ENCODE data around the gene LRP2.
"Not testable (repeated sequence)": the region's sequence is repeated elsewhere in the genome, so short reads cannot be mapped to it uniquely, and the experiment has no call there.

Gene LRP2

DNA sequence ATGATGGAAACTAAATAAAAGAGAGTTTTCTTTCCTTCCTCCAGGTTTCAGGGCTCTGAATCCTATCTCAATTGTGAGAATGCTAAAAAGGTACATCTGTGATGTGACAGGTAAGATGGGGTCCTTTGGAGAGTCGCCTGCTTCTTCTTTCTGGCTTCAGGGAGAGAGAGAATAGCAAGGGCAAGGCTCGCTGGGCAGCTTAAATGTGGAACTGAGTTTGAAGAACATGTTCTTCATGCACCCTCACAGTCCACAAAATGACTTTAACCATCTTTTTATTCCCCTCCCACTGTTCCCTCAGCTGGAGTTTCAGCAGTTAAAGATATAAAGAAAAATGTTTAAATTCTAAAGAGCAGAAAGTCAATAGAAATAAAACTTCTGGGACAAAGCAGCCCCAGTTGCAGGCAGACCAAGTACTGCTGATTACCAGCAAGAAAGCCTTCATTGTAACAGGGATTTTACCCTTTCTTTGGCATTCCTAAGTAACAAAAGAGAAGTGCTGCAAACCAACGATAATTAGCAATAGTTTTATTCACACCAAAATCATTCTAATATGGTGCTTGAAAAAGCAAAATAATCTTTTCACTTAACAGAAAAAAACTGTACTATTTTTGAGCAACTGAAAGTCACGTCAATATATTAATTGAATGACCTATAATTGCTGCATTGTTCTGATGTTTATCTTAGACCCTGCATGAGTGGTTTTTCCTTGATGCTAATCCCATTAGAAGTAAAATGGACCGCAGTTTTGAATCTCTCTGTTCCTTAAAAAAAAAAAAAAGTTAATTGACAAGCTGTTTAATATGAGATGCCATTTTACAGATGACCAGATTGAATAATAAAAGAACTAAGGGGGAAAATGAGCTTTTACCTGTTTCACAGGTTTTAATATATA is 61.5 kb downstream of the LRP2 start:
- no peak for DNase-seq

DNA sequence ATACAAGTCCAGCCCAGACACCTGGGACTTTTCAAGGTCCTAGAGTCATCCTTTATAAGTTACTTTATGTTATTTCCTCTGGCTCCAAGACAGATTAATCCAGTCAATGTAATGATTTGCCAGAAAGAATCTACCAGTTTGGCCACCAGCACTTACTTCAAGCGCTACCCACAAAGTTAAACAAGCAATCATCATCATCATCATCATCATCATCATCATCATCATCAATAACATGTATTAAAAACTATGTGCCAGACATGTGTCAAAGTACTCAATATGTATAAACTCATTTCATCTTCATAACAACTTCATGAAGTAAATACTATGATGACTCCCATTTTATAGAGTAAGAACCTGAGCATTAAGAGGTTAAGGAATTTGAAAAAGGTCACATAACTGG is 64.3 kb downstream of the LRP2 start:
- DNase-seq = no peak

GRCh38 chr2:169294001-169294675 is 68.2 kb downstream of the LRP2 start:
- no peak for DNase-seq

- no peak for DNase-seq
These were observed 70.8 kb downstream of the LRP2 start for GRCh38 chr2:169291517-169291916.

- DNase-seq = no peak
These were observed 71.9 kb downstream of the LRP2 start for GRCh38 chr2:169290433-169290832.

DNA sequence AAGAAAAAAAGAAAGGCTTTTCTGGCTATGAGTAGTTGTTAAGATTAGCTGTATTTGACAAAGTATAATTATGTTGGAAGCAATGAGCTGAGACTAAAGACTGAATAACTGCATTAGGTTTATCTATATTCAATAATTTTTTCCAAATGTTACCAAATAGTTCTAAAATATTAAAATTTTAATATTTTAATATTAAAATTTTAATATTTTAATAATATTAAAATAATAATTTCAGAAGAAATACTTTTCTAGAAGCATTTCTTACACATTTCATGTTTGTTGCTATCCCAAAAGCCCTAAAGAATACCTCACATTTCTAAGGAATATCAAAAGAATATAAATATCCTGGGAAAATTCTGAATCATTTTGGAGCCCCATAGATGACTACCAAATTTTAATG is 74.7 kb downstream of the LRP2 start:
- DNase-seq = no peak

- DNase-seq = no peak
These were observed 75.6 kb downstream of the LRP2 start for GRCh38 chr2:169286624-169287231.

DNA sequence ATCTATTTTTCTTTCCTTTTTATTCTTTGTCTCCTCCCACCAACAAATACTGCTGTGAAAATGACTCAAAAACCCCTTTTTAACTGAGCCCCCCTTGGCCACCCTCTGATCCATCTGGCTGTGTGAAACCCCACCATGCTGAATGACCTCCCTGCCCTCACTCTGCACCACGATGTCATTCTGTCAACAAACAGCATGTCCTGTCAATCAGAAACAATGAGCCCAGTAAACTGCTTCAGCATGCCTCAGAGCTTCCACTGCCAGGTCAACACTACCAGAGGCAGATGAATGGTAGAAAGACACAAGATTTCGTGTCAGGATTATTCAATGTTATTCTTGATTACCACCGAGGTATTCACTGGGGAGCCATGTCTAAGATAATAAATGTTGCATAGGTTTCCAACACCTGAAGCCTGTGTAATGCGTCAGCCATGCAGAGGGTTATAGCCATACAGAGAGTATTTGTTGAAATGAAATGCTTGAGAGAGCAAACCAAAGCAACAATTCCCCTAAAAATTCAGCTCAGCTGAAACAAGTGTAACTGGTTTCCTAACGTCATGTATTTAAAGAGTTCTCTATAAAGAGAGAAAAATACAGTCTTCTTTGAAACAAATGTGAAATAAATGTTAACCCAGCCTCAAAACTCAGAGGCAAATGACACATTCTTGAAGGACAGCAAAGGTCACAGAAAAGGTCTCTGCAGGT is 76.7 kb downstream of the LRP2 start:
- DNase-seq = no peak

DNA sequence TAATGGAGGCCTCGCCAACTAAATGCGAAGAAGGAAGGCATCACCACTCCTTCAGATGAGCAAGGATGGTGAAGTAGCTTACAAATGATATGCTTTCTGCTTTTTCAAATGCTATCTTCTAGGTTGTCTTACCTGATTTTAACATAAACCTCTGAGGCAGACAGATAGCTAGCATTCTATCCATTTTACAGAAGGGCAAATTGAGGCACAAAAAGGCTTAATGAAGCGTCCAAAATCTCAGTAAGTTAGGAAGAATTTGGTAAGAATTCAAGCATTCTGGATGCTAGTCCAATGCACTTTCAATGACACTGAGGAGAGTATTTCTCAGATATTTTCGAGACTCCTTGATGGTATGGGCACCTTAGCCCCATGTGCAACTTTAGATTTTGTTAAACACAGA is 81.8 kb downstream of the LRP2 start:
- no peak for DNase-seq

DNA sequence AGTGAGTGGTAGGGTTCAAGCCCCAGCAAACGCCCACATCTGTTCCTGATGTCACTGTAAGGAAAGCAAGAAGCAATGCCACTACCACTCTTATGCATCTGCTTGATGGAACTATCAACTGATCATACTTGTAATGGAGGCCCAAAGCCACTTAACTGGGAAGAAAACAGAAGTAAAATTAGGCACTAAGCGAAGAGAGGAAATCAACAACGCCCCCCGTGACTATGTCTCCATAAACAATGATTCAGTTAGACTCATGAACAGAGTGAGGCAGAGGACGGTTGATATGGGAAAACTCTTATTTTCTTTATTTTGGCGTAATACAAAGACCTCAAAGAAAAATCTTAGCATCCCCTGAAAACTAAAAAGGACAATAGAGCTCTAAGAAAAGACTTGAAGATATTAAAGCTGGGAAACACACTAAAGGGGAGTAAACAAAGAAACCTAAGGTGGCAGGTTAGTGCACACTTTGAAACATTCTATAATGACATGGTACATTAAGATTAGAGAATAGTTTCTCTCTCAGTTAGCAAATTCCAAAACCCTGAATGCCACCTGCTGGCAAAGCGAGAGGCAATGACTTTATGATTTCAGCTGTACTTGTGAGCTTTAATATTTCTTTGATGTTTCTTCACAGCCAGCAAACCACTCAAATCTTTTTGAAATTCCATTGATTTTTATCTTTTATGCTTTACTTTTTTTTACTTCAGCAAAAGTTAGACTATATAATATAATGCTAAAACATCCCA is 86.5 kb downstream of the LRP2 start:
- no peak for DNase-seq

DNA sequence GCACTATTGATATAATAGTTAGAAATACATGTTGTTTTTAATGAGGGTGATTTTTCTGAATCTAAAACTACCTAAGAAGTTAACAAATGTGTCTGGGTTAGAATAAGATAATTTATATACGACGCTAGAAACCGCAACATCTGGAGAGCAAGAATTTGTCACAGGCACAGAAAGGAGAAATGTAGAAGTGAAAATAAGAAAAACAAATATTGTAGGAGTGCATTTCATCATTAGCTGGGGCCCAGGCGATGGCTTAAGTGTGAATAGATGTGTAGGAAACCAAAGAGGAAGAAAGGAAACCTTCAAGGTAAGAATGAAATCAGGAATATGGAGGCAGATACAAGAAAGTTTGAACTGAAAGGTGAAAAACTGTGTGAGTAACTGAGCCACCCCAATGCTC is 90.3 kb downstream of the LRP2 start:
- DNase-seq = no peak

- DNase-seq = not testable (repeated sequence)
These were observed 91.8 kb downstream of the LRP2 start for GRCh38 chr2:169270574-169270973.

DNA sequence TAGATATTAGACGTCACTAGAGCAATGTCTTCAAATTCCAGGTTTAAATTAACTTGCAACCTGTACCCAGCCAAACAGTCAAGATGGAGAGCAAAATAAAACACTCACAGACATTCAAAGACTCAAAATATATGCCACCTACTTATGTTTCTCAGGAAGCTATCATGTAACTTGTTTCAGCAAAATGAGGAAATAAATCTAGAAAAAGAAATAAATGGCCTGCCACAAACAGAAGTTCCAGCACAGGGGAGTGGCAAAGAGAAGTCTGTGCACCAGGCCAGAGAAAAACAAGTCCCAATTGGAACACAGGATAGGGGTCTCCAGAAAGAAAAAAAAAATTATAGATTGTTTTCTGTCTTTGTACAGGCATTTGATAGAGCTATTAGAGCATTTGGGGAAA is 96.7 kb downstream of the LRP2 start:
- DNase-seq = no peak

- DNase-seq = no peak
These were observed 101.3 kb downstream of the LRP2 start for GRCh38 chr2:169260846-169261642.

DNA sequence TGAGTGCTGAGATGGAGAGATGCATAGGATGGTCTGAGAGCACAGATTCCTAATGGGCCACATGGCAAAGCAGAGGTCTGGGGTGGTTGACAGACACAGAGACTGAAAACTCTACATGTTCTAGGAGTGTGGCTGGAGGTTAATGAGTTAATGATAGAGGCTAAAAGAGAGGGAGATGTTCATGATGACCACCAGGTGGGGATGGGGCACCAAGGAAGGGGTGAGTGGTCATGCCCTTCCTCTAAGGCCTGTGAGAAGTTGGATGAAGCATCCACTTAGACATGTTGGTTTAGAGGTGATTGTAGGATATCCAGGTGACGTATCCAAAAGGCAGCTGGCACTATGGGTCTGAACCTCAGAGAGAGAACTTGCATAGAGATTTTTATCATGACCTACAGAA is 102.1 kb downstream of the LRP2 start:
- DNase-seq = no peak

DNA sequence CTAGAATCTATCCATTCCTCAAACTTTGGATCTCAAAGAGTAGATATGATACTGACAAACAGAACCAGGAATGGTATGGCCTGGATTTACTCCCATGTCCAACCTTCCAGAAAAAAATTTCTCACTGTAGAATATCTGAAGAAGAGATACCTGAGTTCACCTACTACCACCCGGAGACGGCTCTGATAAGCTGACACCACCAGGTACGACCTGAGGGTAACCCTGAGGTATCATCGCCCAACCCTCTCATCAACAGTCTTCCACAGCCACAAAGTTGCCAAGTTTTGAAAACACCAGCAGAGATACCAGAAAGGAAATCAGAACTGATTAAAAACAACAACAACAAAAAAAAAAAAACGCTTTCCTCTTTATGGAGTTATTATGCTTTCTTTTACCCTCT is 102.9 kb downstream of the LRP2 start:
- DNase-seq = no peak

DNA sequence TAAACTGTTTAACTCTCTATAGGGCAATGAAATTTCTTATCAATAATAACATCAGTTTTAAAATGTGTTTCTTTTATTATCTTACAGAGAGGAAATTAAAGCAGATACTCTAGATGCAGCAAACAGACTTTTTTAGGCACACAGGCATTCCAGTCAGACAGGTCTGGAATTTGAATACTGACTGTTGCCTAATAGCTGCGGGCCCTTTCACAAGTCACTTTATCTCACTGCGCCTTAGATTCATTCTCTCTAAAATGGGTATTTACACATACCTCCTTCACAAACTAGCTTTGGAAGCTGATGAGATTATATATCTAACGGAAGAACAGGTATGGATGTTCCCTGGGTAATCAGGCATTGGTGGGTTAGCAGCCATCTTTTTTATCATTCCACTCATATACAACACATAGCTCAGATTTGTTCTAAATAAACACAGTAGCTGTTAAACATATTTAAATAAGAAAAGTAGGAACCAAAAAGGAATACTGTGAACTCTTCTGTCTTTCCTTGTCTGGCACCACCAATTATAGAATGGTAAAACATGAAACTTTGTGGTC is 104.2 kb downstream of the LRP2 start:
- DNase-seq = no peak

DNA sequence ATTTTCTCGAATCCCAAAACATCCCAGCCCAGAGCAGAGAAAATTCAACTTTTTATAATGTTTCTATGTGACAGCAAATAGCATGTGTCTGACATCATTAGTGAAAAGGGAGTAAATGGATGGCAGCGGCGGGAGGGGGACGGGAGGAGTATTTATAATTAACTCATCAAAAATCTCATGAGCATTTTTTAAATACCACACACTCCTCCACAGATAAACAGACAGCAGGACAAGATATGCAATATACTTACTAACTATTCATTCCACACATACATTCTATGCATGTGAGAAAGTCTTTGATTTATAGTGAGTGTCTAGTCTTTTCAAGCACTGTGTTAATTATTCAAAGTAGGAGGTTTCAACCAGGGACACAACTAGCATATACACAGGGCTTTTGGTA is 107.6 kb downstream of the LRP2 start:
- DNase-seq = no peak

DNA sequence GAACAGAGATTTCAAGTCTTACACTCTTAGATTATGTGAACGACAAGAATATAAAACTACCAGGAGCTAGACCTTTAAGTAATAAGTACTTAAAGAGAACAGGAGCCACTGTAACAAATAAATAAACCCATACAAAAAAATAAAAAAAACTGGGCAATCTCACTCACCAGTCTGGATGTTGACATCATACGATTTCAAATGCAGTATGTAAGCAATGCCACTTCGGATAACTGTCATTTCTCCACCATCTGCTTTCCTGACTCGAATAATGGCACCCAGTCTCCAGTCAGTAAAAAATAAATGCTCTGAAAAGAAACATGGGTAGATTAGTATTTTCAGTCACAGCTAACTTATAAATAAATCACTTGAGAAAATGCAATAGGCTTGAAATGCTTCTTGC is 115.1 kb downstream of the LRP2 start:
- DNase-seq = no peak

GRCh38 chr2:169240405-169240804 is 121.9 kb downstream of the LRP2 start:
- no peak for DNase-seq

- DNase-seq = no peak
These were observed 124.4 kb downstream of the LRP2 start for GRCh38 chr2:169237939-169238338.
